ENCODE data around the gene DAD1.

DNA sequence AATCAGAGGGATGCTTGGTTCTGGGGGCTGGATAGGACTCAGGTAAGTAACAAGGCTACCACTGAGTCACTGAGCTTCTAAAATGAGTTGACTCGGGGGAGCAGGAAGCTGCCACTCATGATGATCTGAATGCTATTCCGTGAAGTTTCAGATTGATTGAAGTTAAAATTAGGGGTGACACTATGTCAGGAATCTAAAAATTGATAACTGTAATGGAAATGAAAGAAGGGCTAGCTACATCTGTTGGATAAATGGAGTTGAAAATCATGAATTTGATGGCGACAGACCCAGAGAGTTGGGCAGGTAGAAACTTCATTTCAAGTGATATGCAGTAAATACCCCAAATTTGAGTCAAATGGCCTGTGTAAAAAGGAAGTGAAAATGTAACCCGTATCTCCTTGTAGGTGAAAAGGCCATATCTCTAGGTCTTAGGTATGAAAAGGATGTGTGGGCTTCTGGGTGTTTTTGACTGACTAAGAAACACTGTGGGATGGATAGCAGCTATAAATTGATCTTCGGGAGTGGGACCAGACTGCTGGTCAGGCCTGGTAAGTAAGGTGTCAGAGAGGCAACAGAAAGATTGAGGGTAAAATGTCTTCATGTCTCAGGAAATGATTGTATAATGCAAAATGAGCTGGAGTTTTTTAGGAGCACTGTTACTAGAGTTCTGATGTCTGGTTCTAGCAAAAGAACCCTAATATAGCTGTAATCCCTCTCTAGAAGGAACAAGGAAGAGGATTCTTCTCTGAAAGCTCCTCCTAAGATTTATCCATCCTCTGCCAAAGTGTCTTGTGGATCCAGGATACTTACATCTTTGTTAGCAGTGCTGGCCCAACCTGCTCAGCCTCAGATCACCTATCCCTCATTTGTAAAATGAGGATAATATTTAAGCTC, 57.3 kb downstream of the DAD1 start:
- TF ChIP-seq, protein P1, sequence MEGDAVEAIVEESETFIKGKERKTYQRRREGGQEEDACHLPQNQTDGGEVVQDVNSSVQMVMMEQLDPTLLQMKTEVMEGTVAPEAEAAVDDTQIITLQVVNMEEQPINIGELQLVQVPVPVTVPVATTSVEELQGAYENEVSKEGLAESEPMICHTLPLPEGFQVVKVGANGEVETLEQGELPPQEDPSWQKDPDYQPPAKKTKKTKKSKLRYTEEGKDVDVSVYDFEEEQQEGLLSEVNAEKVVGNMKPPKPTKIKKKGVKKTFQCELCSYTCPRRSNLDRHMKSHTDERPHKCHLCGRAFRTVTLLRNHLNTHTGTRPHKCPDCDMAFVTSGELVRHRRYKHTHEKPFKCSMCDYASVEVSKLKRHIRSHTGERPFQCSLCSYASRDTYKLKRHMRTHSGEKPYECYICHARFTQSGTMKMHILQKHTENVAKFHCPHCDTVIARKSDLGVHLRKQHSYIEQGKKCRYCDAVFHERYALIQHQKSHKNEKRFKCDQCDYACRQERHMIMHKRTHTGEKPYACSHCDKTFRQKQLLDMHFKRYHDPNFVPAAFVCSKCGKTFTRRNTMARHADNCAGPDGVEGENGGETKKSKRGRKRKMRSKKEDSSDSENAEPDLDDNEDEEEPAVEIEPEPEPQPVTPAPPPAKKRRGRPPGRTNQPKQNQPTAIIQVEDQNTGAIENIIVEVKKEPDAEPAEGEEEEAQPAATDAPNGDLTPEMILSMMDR (IDR thresholded peaks at IDR 0.05) = no peak
- TF ChIP-seq EP300 (IDR thresholded peaks at IDR 0.05) (no peak), POLR2A (IDR thresholded peaks at IDR 0.05) (no peak)
